K562 (cell line): ENCODE results near the gene ZBTB43.

Experiments used
- CBX5 ChIP-seq: IDR thresholded peaks from 2 replicates; pipeline ENCODE4 v1.6.1; 2014; ENCODE audit warnings: low read depth, borderline replicate concordance
- CREM ChIP-seq: IDR thresholded peaks from 2 replicates; pipeline ENCODE4 v1.6.1; 2014; ENCODE audit warnings: antibody characterized with exemption, low read depth
- CTCF ChIP-seq, 3 experiments: IDR thresholded peaks in 2 of 3; conservative IDR thresholded peaks in 1 of 3; 2 replicates each; pipeline ENCODE4 v1.5.1; 2011 to 2012; ENCODE audit warnings: low read length in 3 of 3, mild to moderate bottlenecking in 3 of 3, control low read depth in 2 of 3, improper control_type of control experiment in 1 of 3, inconsistent platforms in 1 of 3, low read depth in 1 of 3, mixed read lengths in 1 of 3, moderate library complexity in 1 of 3; ENCODE audit not compliant: insufficient read depth in 2 of 3
- ETS1 ChIP-seq: conservative IDR thresholded peaks from 2 replicates; pipeline ENCODE4 v1.6.1; 2011; ENCODE audit warnings: low read depth, mild to moderate bottlenecking, low read length; ENCODE audit not compliant: control insufficient read depth
- HDAC2 ChIP-seq: fragments of 450-650 bp; IDR thresholded peaks from 2 replicates; pipeline ENCODE4 v1.6.1; 2016; ENCODE audit warnings: mild to moderate bottlenecking
- HMGN3 ChIP-seq: IDR thresholded peaks from 2 replicates; pipeline ENCODE4 v1.6.1; 2011; ENCODE audit warnings: borderline replicate concordance, low read depth, mild to moderate bottlenecking, mixed read lengths, low read length; ENCODE audit not compliant: insufficient read length; ENCODE audit errors: extremely low read depth
- HOMEZ ChIP-seq: fragments of 250-450 bp; sonication (Bioruptor Pico); IDR thresholded peaks from 2 replicates; pipeline ENCODE4 v1.4.0; 2020; ENCODE audit warnings: mild to moderate bottlenecking, moderate library complexity
- MTA3 ChIP-seq: fragments of 450-650 bp; formaldehyde crosslinking; IDR thresholded peaks from 2 replicates; pipeline ENCODE4 v1.6.1; 2017; ENCODE audit warnings: mild to moderate bottlenecking, borderline replicate concordance
- NR3C1 ChIP-seq: sonication (generic); formaldehyde crosslinking; IDR thresholded peaks from 2 replicates; pipeline ENCODE4 v1.8.1; 2022; ENCODE audit warnings: missing genetic modification reagents
- NUFIP1 ChIP-seq: fragments of 450-650 bp; IDR thresholded peaks from 2 replicates; pipeline ENCODE4 v1.6.1; 2018; ENCODE audit not compliant: partially characterized antibody
- RBBP5 ChIP-seq: fragments of 200-600 bp; sonication (generic); IDR thresholded peaks from 2 replicates; pipeline ENCODE4 v1.6.1; 2012; ENCODE audit warnings: borderline replicate concordance, mild to moderate bottlenecking, low read length, control low read depth, inconsistent platforms; ENCODE audit not compliant: insufficient read depth, poor library complexity, severe bottlenecking
- RCOR1 ChIP-seq, 2 experiments: IDR thresholded peaks; 2 replicates each; pipeline ENCODE4 v1.6.1; 2012; ENCODE audit warnings: low read depth in 2 of 2, low read length in 2 of 2, borderline replicate concordance in 1 of 2, improper control_type of control experiment in 1 of 2
- SPI1 ChIP-seq: IDR thresholded peaks from 2 replicates; pipeline ENCODE4 v1.6.1; 2011; ENCODE audit warnings: low read depth, low read length, control low read depth, borderline replicate concordance
- ZFX ChIP-seq: sonication (generic); formaldehyde crosslinking; IDR thresholded peaks from 2 replicates; pipeline ENCODE4 v1.8.0; 2022; ENCODE audit warnings: mild to moderate bottlenecking, missing genetic modification reagents, moderate library complexity

- TF ChIP-seq MTA3 (no peak), ETS1 (no peak), RCOR1 (IDR thresholded peaks at IDR 0.05; ENCODE audit: borderline replicate concordance in 1 of 2, low read depth in 2 of 2, low read length in 2 of 2) (no peak), CREM (no peak), HMGN3 (no peak), ZFX (CRISPR knock-in tag) (no peak), NR3C1 (CRISPR knock-in tag) (no peak), CTCF (IDR thresholded peaks at IDR 0.05 in 2 of 3, conservative IDR thresholded peaks at IDR 0.05 in 1 of 3; ENCODE audit: insufficient read depth in 2 of 3, low read depth in 1 of 3, low read length in 3 of 3) (no peak), SPI1 (no peak), CBX5 (no peak), HOMEZ (CRISPR knock-in tag) (no peak), NUFIP1 (no peak), RBBP5 (no peak), HDAC2 (no peak)
Measured at GRCh38 chr9:126814091-126814490, 9.3 kb downstream of the ZBTB43 start.
